NCI-H226 (cell line): ENCODE measurements around the gene OMP.

Experiments
- DNase-seq: peaks from one replicate; pipeline ENCODE4 v3.0.0-alpha.2; 2015

Gene OMP

DNA sequence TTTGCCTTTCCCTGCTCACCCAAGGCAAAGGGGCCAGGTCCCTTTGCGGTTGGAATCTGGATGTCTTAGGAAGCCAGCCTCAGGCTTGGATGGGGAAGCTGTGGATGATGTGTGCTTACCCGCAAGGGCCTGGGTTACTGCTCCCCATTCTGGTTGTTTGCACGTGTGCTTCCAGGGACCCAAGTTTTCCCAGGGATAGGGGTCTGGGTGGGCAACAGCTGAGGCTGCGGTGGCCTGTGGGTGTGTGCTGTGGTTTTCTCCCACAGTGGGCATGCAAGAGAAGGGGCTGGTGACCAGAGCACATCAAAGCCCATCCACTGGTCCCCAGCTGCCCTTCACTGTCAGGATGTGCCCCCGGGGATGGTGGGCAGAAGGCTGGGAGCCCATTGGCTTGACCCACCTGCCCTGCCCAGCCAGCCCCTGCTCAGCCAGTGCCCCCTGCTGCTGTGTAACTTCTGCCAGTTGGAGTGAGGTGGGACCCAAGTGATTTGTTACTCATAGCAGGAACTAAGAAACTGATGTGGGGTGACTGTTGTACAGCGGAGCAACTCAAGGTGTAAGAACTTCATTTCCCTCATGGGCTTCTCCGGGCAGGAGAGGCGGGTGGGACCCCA lies 32.6 kb upstream of the OMP start:
- no peak for DNase-seq

DNA sequence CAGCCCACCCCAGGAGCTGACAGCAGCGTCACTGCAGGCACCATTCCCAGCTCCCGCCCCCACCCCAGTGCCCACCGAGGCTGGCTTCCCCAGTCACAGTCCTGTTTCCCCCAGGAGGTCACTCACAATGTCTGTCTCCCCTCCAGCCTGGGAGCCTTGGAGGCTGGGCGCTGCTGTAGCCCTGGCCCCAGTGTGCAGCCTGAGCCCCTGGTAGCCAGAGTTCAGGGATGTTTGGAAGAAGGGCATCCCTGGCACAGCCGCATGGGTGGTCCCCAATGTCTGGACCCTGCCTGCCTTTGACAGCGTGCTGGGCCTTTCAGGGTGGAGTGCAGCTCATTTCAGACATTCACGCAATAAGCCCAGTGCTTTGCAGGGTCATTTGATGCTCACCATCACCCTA lies 31.6 kb upstream of the OMP start:
- DNase-seq = no peak

DNA sequence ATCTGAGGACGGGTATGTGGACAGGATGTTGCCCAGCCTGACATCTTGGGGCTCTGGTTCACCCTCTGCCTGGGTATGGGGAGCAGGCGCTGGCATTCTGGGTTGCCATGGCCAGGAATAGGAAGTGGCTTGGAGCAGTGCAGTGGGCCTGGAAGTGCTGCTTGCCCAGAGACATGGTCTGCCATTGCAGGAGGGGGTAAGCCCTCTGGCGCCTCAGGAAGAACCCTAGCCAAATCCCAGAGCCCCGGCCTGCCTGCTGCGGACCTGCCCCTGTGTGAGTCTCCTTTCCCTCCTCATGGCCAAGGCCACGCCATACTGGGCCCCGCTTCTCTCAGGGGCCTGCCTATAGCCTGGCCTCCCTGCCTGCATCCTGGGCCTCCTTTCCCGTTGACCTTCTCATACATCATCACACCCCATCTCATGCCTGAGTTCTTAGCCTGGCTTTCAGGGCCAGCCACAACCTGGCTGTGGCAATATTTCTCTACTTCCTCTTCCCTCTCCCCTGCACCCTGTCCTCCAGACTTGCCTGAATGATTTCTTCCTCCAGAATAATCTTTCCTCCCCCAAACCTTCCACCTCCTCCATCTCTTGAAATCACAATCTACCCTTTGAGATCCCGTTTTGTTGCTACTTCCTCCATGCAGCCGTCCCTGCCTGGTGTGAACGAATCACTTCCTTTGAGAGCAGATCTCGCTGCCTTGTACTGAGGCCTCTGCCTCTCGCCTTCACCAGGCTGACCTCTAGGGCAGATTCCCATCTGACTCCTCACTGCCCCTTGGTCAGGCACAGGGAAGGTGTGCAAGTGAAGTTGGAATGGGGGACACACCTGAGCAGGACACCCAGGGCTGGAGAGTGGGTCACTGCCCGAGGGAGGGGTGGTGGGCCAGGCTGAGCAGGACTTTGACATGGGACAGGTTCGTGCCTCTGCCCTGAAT lies 30.7 kb upstream of the OMP start:
- peak; percentile 72 for DNase-seq

GRCh38 chr11:77072851-77073327 lies 29.8 kb upstream of the OMP start:
- DNase-seq = no peak

DNA sequence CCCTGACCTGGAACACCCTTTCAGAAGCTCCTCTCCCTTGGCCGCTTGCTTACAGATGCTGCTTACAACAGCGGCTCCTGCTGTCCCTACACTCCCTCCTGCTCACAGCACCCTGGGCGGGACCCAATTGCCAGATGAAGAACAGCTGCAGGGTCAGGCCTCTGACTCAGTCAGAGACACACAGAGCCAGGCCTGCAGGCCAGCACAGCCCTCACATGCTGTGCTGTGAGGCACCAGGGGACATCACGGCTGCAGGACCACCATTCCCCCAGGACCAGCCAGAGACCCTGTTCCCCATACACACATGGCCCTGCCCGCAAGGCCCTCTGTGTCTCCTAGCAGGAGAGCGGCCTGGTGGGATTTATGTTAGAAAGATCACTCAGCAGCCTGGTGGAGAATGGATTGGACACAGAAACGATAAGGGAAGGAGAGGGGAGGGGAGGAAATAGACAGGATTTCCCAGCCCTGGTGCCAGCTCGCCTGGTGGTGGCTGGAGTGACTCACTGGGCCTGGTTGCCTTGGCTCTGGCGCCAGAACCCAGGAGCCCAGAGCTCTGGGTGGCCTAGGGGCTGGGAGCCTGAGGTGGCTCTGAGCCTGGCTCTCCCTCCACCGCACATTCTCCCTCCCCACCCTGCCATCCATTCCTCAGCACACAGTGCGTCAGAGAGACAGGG lies 29.2 kb upstream of the OMP start:
- peak; percentile 74 for DNase-seq

DNA sequence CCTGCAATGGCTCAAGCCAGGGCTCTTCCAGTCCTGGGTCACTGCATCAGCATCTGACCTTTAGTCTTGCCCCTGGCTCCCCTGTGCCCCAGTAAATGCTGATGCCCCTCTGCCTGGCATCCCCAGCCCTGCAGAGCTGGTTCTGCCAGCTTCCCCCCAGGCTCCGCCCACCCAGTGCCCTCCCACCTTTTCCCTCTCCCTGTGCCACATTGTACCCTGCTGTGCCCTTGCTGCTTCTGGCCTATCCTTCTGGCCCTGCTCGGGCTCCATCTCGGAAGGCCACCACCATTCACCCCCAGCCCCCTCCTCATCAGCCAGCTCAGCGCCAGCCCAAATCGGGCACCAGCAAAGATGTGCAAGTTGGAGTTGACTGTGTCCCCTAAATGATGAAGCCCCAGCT lies 28.4 kb upstream of the OMP start:
- DNase-seq = no peak

DNA sequence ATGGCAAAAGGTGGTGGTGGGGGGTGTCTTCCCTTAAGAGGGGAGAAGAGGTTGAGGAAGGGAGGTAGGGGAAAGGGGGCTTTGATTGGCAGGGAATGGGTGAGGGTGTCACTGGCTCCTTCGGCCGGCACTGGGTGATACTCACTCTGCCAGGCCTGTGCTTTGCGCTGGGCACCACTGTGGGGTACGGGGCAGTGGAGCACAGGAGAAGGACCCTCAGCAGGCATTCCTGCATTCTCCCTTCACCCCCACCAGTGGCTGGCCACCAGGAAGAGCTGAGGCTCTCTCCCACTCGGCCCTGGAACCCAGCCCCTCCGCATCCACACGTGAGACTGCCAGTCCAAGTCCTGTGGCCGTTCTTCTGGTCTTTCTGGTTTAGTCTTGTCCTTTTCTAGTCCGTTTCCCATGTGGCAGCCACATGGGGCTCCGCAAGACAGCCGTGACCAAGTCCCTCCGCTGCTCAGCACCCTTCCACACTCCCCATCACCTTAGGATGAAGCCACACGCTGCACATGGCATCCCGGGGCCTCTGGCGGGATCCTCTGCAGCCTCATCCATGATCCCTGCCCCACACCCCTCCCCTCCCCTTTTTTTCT lies 27.9 kb upstream of the OMP start:
- DNase-seq = no peak

GRCh38 chr11:77075425-77075905 lies 27.2 kb upstream of the OMP start:
- no peak for DNase-seq

GRCh38 chr11:77079666-77080065 lies 23.0 kb upstream of the OMP start:
- DNase-seq = no peak

- DNase-seq = no peak
These were observed 21.9 kb upstream of the OMP start for GRCh38 chr11:77080643-77081210.

DNA sequence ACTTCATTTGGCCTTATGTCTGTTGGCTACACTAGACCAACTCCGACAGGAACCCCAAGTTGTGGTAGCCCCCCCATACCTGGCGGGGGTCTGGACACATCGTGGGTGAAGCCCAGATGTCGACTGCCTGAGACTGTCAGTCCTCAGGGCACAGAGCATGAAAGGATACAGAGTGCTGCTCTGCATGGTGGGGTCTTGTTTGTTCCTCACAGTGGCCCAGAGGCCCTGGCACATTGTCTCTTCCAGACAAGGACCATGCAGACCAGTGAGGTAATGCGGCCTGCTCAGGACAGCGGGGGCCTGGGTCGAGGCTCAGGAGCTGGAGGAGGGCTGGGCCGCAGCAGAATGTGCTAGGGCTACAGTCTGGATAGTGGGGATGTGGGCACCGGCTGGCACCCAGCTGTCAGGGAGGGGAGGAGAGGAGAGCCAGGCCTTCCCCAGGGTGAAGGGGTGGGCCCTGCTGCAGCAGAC lies 21.2 kb upstream of the OMP start:
- DNase-seq = no peak

- no peak for DNase-seq
These were observed 20.4 kb upstream of the OMP start for GRCh38 chr11:77081976-77082836.

DNA sequence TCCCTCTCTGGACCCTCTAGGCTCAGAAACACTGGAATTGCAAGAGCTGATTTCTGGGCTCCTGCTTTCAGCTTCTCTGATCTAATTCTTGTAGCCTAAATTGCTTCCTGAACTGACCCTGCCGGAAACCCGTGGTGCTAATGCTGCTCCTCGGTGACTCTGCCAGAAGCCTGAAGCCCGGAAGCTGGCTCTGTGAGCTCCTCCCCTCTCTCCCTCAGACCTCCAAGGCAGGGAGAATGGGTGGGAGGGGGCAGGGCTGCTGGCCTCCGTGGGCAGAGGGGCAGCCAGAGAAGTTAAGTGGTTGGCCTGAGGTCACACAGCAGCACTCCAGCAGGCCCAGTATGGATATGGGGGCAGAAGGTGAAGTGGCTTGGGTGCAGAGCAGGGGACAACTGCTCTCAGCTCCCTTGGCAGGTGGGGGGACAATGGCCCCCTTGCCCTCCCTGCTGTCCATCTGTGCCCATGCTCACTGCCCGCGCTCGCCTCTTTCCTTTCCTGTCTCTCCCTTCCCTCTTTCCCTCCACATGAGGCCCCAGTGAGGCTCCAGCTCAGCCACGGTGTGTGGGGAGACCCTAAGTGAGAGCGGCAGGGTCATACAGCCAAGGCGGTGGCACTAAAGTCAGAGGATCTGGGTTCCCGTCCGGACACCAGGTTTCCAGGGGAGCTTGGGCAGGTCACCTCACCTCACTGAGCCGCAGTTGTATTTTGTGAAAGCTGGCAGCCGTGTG lies 19.6 kb upstream of the OMP start:
- no peak for DNase-seq

DNA sequence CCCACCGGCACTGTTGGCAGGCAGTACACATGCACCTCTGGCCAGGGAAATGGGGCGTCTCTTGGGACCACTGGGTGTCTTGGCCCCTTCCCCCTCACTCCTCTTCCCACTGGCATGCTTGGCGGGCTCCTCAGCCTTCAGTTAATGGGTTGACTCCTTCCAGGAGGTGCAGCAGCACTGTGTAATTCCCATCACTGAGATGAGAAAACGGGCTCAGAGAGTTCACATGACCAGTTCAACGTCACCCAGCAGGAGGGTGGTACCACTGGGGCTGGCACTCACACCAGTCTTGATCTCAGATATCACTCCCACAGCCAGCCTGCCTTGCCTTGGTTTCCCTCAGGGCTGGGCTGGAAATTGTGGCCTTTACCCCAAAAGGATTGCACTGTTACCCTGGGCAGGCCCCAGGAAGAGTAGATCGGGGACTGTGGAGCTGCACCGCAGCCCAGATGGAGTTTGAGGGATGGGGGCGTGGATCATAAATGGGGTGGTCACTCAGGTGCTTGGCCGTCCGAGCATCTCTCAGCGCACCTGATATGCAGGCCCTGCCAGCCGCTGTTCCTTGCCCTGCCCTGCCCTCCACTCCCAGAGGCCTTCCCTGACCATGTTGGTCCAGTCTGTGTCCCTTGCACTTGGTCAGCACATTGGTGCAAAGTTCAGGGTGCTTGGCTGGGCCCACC lies 18.9 kb upstream of the OMP start:
- DNase-seq = no peak

- DNase-seq = no peak
These were observed 18.0 kb upstream of the OMP start for GRCh38 chr11:77084581-77085191.

DNA sequence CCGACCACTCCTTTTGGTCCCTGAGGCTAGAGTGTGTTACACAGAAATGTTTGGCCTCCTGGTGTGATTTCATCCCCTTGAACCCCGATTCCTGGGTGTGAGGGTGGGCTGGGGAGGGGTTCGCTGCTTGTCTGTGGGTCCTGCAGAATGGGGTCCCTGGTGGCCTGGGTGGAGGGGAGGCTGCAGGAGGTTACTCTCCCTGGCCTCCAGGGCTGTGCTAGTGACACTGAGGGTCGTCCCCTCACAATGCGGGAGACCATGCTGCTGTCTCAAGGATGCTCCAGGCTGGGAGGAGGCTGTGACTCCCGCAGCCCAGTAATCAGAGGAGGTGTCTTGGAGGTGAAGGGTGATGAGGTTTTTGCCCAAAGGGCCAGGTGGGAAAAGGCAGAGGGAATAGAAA lies 17.0 kb upstream of the OMP start:
- DNase-seq = no peak

GRCh38 chr11:77086521-77087472 lies 15.8 kb upstream of the OMP start:
- DNase-seq = no peak

DNA sequence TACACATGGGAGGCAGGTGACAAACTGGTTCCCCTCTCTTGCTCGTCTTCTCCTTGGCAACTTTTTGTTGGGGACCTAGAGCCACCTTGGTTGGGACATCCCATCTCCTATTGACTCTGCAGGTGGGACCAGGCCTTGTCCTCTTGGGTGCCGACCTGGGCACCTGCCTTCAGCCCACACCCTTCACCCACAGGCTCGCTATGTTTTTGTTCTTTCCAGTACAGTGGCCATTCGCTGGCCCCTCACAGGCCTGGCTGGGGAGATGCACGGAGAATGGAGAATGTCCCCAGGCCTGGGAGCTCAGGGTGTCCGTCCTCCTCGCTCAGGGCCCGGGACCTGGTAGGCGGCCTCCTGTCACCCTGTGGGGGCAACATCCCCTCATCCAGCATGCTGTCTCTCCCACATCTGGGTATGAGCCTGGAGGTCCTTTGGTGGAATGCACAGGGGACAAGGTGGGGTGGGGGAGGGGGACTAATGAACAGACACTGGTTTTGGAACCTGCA lies 14.9 kb upstream of the OMP start:
- no peak for DNase-seq
